ENCODE results near the gene MLH1.

MLH1 gene

GRCh38 chr3:36988356-36988755 is 5.0 kb upstream of the MLH1 start:
- no peak for DNase-seq

- no peak for DNase-seq
Observed at GRCh38 chr3:36989005-36989404, 4.3 kb upstream of the MLH1 start.

GRCh38 chr3:36989568-36989967 is 3.8 kb upstream of the MLH1 start:
- DNase-seq = no peak

GRCh38 chr3:36991147-36991546 is 2.2 kb upstream of the MLH1 start:
- DNase-seq = no peak

GRCh38 chr3:36991923-36992805 is 1.2 kb upstream of the MLH1 start:
- no peak for DNase-seq

- no peak for DNase-seq
Observed at GRCh38 chr3:36992806-36993325, 452 bp upstream of the MLH1 start, which contains the start of gene EPM2AIP1. Gene EPM2AIP1, minus strand, starts transcription at chr3:36993131. Its CDS starts 54 bp downstream, at chr3:36993077.

GRCh38 chr3:37014620-37015019 is 21.3 kb downstream of the MLH1 start:
- no peak for DNase-seq

GRCh38 chr3:37015642-37016041 is 22.3 kb downstream of the MLH1 start:
- DNase-seq = no peak

- DNase-seq = no peak
Observed at GRCh38 chr3:37016903-37017302, 23.6 kb downstream of the MLH1 start.

- no peak for DNase-seq
Observed at GRCh38 chr3:37017683-37018082, 24.4 kb downstream of the MLH1 start.

- no peak for DNase-seq
Observed at GRCh38 chr3:37024092-37024491, 30.8 kb downstream of the MLH1 start.

GRCh38 chr3:37024820-37025405 is 31.6 kb downstream of the MLH1 start:
- DNase-seq = no peak

GRCh38 chr3:37025561-37026335 is 32.4 kb downstream of the MLH1 start:
- no peak for DNase-seq

GRCh38 chr3:37026851-37027250 is 33.5 kb downstream of the MLH1 start:
- DNase-seq = no peak

GRCh38 chr3:37028329-37028728 is 35.0 kb downstream of the MLH1 start:
- DNase-seq = no peak

- DNase-seq = no peak
Observed at GRCh38 chr3:37029111-37029510, 35.8 kb downstream of the MLH1 start.

- DNase-seq = no peak
Observed at GRCh38 chr3:37029516-37030163, 36.3 kb downstream of the MLH1 start.

- no peak for DNase-seq
Observed at GRCh38 chr3:37030588-37030987, 37.3 kb downstream of the MLH1 start.

- no peak for DNase-seq
Observed at GRCh38 chr3:37031096-37031682, 37.9 kb downstream of the MLH1 start.

- no peak for DNase-seq
Observed at GRCh38 chr3:37032961-37033360, 39.6 kb downstream of the MLH1 start.

- DNase-seq = no peak
Observed at GRCh38 chr3:37037352-37037751, 44.0 kb downstream of the MLH1 start.

GRCh38 chr3:37039161-37039846 is 46.0 kb downstream of the MLH1 start:
- no peak for DNase-seq
